Right renal pelvis (tissue), 4 donors: ENCODE data around the gene VPS4A. TPM values are rescaled to one million over a fixed set of nuclear protein-coding genes. Genes with fewer than 3 reads are reported as not detected.

Source experiments
- DNase-seq, 4 donors: peaks; one replicate each; pipeline ENCODE4 v3.0.0-alpha.2; 2013; ENCODE audit warnings: low read depth in 4 of 4, low spot score in 3 of 4, missing footprints in 1 of 4
- polyA plus RNA-seq, 4 donors: library from polyadenylated mRNA; unstranded; fragments of 120-200 nt; gene quantifications; one replicate each; pipeline ENCODE4 v1.2.1, GENCODE V29; 2013; ENCODE audit not compliant: insufficient read length in 4 of 4

The VPS4A gene
- polyA plus RNA-seq, 4 donors = 43.6 to 47.3 (median 46.6) TPM

DNA sequence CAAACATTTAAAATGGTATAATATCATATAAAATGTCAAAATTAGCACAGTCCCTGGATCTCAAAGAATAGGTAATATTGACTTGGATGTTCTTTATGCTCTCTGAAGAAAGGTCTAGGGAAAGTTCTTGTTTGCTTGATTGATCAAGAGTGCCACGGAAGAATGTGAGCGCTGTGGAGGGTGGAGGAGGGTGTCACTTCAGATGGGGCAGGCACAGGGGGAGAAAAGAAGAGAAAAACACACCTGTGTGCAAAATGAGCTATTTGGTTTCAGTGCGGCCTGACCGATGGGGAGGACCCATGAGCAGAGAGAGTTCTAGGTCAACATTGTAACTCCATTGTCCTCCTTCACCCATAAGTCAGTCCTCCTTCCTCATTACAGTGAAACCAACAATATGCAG is 8.8 kb upstream of the VPS4A start:
- DNase-seq = no peak

DNA sequence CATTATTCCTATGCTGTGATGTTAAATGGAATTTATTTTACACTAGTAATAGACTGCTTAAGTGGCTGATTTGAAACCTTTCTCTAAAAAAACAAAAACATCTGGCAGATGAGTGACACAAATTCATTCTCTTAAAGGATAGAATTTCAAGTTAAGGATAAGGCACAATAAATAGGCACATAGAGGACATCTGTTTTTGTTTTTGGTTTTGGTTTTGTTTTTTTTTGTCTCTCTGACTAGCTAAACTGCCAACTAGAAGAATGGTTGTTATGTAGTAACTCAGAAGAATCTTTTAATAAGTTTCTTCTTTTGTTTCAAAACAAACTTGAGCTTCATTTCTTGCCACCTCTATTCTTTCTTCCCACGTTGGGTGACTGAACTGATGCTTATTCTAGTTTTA is 5.1 kb upstream of the VPS4A start:
- no peak for DNase-seq

DNA sequence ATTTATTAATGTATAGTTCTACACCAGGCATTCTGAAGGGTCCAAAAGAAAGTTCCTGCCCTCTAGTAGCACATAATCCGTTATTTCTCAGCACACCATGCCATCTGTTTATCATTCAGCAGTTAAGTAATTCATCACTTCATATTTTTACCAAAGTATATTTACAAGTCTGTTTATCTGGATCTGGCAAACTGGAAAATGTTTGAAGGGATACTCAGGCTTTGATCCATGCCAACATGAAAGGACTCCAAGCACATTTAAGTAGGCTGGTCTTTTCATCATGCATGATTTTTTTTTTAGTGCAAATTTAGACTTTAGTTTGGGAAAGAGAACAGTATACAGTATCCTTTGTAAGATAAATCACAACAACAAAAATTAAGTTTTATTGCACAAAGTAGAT is 4.1 kb upstream of the VPS4A start:
- DNase-seq = no peak

DNA sequence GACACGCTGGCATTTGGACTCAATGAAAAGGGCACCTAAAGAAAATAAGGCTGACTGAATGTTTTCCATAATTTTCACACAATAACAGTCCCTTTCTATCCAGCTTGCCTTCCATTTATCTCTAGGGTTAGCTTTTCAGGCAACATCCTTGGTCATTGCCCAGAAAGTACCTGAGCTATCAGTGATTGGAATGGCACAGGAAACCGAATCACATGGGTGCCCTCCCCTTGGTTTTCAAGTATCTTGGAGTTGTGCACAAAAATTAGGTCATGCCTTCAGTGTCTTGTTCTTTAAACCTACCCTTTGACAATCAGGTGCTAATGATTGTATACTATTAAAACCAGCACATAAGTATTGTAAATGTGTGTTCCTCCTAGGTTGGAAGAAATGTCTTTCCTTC is 3.3 kb upstream of the VPS4A start:
- no peak for DNase-seq

DNA sequence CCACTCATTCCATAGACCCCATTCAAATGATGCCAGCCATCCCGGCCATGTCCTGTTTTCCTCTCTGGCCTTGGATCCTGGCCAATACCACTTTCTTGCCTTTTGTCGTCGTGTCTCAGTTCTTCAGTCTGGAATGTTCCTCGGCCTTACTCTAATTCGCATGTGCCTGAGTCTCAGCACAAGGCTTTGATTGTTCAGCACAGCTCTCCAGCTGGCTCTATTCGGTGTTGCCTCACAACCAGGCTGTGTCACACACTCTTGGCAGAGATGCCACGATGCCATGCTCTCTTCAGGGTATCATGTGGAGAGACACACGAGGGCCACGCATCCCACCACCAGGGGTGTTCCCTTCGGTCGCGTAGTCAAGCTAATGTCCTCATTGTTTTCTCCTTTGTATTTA is 1.8 kb upstream of the VPS4A start:
- no peak for DNase-seq

DNA sequence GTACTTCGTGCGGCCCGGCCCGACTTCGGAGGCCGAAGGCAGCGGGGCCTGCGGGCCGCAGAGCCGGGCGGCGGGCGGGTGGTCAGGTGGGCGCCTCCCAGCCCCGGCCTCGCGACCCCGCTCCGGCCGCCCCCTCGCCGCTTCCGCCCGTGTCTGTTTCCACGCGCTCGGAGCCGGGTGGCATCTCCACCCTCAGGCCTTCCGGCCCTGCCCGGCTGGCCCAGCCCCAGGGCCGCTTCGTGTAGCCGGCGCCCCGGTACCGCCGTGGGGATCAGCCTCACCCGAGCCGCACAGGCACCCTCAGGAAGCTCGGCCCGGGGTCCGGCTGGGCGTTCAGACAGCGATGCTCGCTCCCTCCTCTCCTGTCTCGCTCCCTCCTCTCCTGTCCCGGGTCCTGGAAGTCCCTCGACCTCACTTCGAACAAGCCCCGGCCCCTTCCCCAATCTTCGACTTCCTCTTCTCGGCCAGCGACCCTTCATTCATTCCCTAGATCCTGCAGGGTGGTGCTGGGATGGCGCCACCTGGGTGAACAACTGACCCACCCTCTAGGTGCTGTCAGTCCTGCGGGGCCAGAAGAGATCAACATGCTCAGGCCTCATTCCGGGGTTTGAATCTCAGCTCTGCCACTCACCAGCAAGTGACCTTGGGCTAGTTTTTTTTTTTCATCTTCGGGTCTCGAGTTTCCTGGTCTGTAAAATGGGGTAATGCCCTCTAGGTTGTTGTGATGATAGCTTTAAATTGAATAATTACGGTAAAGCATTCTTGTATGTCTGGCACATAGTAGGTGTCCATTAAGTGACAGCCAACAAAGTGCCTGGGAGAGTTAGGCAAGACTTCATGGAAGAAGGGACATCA is 610 bp downstream of the VPS4A start:
- no peak for DNase-seq

DNA sequence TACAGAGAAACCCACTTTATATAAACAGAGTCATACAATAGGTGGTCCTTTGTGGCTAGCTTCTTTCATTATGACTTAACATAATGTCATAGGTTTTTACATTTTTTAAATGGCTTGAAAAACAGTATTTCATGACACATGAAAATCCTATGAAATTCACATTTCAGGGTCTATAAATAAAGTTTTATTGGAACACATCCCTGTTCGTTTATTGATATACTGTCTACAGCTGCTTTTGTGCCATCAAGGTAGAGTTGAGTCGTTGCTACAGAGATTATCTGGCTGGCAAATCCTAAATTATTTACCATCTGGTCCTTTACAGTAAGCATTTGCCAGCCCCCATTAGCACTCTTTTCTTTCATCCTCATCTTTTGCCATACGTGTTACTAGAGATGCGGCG is 2.3 kb downstream of the VPS4A start:
- no peak for DNase-seq

DNA sequence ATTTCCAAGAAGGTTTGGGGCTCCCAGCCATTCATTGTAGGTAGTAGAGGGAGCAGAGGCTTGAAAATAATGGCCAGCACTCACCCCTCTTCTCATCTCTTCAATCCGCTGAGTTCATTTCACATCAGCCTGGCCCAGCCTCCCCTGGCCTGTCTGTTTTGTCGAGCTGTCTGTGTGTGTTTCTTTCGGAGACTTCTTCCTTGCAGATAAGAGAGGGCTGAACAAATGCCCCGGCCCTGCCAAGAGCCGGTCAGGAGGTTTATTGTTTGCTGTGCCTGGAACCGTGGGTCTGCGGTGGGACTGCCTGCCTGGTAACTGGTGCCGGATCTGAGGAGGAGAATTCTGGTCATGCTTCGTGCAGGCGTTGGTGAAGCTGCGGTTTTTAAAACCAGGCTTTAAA is 3.4 kb downstream of the VPS4A start:
- DNase-seq = no peak

DNA sequence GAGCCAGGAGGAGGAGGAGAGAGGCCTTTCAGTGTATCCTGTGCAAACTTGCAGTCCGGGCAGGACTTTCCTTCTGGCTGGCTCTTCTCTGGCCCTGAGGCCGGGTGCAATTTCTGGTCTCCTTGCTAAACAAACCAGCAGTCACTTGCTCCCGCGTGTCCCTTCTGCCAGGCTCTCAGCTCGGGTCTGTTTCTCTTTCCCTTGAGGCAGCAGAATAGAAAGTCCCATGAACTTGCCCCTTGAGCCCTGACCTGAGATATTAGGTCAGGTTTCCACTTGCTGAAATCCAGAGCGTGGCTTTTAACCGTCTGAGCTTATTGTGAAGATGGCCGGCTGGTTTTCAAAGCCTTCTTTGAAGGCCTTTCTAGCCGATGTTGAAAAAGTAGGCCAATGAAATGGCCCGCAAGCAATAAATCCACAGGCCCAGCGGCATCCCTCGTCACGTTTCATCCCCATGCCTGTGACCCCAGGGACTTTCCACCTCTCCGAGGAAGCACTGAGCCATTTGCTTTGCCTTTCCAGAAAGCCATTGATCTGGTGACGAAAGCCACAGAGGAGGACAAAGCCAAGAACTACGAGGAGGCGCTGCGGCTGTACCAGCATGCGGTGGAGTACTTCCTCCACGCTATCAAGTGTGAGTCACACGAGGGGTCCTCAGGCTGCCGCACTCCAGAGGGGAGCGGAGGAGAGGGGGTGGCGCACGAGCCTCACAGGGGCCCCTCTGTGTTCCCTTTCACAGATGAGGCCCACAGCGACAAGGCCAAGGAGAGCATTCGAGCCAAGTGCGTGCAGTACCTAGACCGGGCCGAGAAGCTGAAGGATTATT is 4.5 kb downstream of the VPS4A start:
- DNase-seq = no peak

DNA sequence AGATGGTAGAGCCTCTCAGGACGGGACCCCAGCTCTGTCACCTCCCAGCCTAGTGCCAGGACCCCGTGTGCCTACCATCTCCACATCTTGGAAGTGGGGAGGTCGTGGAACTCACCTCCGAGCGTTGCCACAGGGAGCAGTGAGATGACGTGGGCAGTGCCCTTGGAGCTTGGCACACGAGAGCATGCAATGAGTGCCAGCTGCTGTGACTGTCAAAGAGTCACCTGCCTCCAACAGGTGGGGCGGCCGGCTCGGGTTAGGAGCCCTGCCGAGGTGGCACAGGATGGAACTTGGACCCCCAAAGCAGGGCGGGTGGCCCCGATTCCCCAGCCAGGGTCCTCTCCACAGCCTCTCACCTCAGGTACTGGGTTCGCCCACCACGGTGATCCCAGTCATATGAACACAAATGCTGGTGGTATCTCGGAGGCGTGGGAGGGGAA is 5.5 kb downstream of the VPS4A start:
- no peak for DNase-seq

DNA sequence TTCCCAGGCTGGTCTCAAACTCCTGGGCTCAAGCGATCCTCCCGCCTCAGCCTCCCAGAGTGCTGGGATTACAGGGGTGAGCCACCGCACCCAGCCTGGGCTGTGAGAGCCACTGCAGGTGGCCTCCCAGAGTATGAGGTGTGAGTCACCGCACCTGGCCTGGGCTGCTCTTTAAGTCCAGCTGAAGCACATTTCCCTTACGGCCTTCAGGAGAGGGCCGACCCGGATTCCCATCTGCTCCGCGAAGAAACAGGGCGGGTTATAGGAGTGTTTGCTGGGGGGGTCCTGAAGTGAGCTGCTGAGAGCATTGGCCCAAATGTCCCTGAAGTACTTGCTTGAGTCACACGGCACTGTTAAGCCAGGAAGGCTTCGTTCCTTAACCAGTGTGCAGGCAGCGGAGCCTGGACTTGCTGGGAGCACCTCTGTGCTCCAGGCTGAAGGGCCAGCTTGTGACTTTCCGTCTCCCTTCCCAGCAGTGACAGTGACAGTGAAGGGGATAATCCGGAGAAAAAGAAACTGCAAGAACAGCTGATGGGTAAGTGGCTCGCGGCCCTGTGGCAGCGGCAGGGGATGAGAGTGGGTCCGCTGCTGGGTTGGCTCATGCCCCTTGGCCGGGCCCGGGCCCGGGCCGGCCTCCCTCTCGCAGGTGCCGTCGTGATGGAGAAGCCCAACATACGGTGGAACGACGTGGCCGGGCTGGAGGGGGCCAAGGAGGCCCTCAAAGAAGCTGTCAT is 7.2 kb downstream of the VPS4A start:
- DNase-seq = no peak

DNA sequence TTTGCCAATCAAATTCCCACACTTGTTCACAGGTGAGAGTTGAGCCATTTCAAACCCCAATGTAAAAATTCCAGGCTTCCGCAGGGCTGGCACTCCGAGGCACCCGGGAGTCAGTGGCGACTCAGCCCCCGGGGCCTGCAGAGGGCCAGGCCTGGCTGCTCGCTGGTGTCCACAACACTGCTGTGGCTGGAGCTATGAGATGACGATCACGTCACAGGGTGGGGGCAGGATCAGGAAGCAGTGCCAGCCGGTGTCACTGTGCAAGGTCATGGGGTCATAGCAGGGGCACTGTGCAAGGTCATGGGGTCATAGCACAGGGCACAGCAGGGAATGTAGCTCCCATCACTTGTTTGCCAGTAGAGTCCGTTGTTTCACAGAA is 7.8 kb downstream of the VPS4A start:
- no peak for DNase-seq

DNA sequence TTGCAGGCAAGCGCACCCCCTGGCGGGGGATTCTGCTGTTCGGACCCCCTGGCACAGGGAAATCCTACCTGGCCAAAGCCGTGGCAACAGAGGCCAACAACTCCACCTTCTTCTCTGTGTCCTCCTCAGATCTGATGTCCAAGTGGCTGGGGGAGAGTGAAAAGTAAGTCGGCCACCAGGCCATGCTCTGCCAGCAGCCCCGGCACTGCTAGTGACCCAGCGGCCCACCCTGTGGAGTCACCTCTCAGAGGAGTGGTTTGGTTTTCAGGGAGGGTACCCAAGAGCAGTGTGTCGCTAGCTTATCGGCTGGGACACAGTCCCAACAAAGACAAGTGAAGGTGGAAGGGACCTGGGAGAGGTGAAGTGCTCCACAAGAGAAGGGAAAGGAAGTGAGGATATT is 8.2 kb downstream of the VPS4A start:
- DNase-seq = no peak

DNA sequence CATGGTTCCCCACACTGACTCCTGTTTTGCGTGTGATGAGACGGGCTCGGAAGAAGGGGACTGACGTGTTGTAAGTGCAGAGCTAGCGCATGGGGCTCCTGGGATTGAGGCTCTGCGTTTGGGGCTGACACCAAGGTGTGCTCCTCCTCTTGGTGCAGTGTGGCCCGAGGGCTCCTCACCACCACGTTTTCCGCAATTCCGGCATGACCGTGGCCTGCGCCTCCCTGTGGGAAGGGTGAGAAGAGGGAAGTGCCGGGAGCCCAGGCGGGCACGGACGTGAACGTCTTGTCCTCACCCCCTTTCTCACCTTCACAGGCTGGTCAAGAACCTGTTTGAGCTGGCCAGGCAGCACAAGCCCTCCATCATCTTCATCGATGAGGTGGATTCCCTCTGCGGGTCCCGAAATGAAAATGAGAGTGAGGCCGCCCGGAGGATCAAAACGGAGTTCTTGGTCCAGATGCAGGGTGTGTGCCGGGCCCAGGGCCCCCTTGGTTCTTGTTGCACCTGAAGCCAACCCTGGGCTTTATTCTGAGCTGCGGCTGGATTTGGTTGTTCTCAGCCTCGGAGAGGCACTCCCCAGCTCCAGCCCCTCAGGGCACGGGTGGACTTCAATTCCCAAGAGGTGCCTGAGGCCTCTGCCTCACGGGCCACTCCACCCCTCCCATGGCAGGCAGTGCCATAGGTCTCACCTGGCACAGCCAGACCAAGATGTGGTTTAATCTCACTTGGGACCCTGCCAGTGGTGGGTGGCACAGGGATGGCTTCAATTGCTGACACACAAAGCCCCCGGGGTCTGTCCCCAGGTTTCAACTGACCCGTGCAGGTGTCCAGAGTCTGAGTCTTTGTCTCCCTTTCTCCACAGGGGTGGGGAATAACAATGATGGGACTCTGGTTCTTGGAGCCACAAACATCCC is 8.9 kb downstream of the VPS4A start:
- DNase-seq = no peak

DNA sequence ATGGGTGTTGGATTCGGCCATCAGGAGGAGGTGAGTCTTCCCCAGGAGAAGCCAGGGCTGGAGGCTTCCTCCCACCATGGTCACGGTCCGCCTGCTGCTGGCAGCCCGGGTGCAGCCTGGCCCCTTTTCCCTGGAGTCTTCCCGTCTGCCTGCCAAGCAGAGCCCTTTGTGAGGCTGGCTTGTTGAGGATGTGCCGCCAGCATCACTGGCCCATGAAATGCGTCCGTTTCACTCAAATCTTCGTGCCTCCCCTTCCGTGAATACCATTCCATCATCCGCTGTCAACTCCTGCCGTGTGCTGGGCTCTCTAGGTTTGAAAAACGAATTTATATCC is 9.6 kb downstream of the VPS4A start:
- DNase-seq = no peak

DNA sequence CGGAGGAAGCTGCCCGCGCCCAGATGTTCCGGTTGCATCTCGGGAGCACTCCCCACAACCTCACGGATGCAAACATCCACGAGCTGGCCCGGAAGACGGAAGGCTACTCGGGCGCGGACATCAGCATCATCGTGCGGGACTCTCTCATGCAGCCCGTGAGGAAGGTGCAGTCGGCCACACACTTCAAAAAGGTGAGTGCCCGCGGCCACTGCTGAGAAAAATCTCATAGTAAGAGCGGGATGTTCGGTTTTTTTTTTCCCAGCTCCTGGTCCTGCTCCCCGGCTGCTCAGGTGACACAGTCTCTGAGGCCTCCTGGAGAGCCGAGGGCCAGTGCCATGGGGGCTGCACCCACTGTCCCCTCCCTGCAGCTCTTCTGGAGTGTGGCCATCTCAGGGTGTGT is 9.9 kb downstream of the VPS4A start:
- DNase-seq = no peak

DNA sequence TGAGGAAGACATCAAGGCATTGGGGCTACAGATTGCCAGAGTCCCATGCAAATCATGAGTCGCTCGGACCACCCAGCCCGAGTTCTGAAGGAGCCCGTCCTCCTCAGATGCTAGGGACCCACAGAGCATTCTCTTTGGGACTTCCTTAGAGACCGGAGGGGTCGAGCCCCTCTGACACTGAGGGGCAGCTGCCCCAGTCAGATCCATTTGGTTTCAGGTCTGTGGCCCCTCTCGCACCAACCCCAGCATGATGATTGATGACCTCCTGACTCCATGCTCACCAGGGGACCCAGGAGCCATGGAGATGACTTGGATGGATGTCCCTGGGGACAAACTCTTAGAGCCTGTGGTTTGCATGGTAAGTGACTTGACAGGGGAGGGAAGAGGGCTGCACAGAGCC is 11.2 kb downstream of the VPS4A start:
- DNase-seq = no peak

DNA sequence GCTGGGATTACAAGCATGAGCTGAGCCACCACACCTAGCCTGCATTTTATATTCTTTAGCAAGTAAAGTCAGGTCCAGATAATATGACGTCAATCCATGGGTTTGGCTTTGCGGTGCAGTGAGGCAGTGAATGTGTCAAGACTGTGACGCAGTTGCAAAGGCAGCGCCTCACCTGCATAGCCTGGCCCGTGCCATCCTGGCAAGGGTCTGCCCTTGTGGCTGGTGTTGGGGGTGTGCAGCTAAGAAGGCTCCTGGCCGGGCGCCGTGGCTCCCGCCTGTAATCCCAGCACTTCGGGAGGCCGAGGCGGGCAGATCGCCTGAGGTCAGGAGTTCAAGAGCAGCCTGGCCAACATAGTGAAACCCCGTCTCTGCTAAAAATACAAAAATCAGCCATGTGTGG is 12.3 kb downstream of the VPS4A start:
- DNase-seq = no peak

DNA sequence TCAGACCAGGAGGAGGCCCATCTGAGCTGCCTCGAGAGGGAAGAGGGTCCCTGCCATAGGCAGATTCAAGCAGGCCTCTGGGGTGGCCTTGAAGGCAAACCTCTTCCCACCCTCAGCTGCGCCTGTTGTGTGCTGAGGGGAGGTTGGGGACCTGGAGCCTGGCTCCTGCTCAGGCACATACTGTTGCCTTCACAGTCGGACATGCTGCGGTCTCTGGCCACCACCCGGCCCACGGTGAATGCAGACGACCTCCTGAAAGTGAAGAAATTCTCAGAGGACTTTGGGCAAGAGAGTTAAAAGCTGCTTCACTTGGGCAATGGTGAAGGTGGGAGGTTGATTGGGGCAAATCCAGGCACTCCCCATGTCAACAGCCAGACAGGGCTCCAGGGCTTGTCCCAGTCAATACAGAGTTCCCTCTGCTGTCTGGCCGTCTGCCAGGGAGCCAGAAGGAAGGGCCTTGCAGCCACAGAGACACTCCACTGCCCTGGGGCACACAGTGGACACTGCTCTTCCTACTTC is 12.9 kb downstream of the VPS4A start:
- no peak for DNase-seq

DNA sequence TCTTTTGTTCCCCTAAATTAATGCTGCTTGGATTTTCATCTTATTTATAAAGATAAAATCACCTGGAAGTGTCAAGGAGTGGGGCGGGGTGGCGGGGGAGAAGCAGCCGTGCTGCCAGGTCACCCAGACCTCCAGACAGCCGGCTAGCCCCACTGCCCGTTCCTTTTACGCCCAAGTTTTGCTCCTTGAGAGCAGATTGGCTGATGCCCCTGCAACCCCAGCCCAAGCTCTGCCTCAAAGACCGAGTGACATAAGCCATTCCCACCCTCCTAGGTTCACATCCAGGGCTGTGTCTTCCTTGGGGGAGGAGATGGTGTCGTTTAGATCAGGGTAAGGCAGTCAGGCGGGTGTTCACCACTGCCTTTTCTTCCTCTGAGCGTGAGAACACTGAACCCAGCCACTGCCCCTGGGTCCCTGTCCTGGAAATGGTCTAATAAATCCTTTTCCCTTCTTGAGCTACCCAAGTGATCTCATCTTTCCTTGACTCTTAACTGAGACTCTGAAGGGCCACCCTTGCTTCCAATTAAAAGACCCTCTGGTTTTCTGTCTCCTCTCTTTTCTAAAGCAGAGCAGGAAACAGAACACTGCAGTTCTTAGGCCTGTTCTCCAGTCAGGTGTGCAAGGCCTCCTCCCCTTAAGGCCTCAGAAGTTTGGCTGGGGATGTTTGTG is 13.6 kb downstream of the VPS4A start:
- no peak for DNase-seq
